GM12801 (cell line): ENCODE data around the gene CCDC33.

Experiments used
- TF ChIP-seq, protein P1 (sequence below): IDR thresholded peaks from one replicate; pipeline ENCODE4 v1.5.1; 2011; ENCODE audit warnings: control low read depth; ENCODE audit not compliant: insufficient read length; ENCODE audit errors: extremely low read depth

The CCDC33 gene

DNA sequence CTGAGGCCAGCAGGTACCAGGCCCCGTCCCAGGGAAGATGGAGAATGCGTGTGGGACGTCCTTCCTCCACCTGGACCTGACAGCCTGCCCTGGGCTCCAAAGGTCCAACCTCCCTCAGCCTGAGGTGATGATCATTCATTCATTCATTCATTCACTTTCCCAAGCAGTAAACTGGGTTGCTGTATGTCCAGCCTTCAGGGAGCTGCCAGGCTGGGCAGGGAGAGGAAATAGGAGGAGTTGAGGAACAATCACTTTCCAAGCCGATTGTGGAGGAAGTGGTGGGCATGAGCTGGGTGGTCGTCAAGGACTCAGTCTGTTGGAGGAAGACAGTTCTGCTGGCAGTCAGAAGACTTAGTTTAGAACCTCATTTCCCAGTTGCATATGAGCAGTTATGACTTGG lies 10.2 kb upstream of the CCDC33 start:
- TF ChIP-seq, protein P1, sequence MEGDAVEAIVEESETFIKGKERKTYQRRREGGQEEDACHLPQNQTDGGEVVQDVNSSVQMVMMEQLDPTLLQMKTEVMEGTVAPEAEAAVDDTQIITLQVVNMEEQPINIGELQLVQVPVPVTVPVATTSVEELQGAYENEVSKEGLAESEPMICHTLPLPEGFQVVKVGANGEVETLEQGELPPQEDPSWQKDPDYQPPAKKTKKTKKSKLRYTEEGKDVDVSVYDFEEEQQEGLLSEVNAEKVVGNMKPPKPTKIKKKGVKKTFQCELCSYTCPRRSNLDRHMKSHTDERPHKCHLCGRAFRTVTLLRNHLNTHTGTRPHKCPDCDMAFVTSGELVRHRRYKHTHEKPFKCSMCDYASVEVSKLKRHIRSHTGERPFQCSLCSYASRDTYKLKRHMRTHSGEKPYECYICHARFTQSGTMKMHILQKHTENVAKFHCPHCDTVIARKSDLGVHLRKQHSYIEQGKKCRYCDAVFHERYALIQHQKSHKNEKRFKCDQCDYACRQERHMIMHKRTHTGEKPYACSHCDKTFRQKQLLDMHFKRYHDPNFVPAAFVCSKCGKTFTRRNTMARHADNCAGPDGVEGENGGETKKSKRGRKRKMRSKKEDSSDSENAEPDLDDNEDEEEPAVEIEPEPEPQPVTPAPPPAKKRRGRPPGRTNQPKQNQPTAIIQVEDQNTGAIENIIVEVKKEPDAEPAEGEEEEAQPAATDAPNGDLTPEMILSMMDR, result no peak

DNA sequence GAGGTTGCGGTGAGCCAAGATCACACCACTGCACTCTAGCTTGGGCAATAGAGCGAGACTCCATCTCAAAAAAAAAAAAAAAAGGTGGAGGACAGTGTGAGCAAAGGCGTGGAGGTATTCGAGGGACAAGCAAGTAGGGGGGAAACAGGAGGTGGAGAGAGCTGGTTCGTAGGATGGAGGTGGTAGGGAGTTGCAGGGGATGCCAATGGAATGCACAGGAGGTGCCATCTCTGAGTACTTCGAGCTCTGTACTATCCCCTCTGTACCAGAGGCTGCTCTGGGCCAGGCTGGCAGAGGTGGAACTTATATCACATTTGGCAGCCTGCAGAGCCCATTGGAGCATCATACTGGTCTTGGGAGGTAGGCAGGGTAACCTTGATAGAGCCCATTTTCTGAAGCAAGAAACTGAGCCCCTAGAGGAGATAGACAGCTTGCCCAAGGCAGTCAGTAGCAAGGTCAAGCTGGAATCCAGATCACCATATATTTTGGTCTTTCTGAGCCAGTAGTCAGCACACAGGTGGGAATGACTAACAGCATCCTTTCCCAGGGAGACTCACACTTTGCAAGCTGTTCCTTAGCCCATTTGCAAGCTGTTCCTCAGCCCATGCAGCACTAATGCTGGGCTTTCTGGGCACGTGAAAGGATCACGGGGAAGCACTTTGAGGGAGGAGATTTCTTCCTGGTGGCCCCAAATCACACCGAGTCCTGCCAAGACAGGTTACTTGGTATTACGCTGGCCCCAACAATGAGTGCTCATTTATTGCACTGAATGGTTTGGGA lies 9.2 kb upstream of the CCDC33 start:
- TF ChIP-seq, protein P1, result no peak

DNA sequence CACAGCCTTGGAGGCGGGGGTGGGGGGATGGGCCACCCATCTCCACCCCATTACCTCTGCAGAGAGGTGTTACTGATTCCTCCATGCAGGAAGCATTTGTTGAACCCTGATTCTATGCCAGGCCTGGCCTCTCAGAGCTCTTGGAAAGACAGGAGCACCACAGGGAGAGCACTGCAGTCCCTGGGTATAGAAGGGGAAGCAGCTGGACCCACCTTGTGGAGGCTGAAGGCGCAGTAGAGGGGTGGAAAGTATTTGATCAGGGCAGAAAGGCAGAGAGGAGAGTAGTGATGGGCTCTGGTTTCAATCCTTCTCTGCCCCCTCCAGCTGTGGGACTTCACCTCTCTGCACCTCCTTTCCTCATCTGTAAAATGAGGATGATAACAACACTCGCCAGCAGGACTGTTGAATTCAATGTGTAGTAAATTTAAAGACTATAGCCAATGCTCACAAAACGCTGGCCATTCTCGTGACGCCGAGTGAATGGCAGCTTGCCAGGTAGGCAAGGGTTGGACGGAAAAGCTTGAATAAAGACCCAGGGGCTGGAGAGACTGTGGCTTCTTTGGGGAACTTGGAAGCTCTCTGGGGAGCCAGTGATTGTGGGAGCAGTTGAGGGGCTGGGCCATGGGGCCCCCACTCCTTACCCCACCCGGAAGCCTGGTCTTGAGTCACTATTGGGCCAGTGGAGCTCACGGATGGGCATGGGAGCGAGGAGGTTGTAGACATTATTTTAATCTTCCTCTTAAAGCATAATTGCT lies 8.0 kb upstream of the CCDC33 start:
- TF ChIP-seq, protein P1, result no peak

DNA sequence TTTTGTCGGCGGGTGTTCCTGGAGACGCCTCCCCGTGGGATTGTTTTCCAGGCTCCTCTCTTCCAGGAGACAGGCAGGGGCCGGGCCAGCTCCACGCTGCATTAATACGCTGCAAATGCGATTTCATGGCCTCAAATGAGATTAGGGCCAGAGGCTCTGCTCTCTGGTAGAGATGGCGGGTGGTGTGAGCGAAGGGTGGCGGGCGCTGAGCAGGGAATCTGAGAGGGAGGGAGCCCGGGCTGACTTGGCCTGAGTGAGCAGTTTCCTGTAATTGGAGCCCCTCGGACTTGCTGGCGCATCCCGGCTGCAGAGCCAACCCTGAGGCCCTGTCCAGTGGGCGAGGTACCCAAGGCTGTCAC lies 7.4 kb upstream of the CCDC33 start:
- TF ChIP-seq, protein P1, result no peak

DNA sequence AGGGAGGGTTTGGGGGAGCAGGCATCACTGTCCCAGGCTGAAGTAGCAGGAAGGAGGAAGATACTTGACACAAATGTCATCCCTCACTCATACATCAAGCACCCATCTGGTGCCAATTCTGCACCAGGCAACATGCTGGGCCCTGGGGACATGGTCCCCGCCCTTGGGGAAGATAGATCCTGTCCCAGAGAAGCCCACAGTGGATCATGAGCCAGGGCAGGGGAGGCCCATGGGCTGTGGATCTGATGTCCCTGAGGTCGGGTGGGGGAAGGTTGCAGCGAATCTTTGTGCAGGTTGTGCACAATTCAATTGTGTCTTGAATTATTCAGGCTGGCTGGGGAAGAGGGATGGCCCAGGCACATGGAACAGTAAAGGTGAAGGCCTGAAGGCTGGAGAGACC lies 6.4 kb upstream of the CCDC33 start:
- TF ChIP-seq, protein P1, result no peak

DNA sequence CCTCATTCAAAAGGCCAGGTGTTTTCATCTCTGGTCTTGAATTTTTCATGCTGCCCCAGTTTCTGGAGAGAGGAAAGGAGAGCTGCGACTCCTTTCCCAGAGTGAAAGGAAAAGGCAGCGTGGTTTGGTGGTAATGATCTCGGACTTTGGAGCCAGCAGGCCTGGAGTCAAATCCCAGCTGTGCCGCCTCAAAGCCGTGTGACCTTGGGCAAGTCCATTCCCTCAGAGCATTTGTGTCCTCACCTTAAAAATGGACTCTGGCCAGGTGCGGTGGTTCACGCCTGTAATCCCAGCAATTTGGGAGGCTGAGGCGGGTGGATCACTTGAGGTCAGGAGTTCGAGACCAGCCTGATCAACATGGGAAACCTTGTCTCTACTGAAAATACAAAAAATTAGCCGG lies 4.7 kb upstream of the CCDC33 start:
- TF ChIP-seq, protein P1, result no peak

DNA sequence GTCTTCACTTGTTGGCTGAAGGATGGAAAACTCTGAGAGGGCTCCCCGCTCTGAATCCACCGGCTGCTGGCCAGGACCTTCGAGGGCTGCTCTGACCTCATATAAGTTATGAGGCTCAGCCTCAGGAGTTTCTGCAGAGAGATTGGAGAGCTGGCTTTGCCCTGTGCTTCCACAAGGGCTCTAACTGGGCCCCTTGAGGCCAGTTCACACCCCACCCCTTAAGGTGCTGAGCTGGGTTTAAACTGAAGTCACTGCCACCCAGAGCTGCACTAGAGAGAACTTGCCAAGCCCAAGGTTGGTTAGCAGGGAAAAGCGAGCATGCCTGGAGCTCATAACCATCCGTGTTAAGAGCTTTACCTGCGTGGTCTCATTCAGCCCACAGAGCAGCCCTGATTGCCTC lies 2.8 kb upstream of the CCDC33 start:
- TF ChIP-seq, protein P1, result no peak
